ENCODE measurements around the gene CCDC187.

The CCDC187 gene

DNA sequence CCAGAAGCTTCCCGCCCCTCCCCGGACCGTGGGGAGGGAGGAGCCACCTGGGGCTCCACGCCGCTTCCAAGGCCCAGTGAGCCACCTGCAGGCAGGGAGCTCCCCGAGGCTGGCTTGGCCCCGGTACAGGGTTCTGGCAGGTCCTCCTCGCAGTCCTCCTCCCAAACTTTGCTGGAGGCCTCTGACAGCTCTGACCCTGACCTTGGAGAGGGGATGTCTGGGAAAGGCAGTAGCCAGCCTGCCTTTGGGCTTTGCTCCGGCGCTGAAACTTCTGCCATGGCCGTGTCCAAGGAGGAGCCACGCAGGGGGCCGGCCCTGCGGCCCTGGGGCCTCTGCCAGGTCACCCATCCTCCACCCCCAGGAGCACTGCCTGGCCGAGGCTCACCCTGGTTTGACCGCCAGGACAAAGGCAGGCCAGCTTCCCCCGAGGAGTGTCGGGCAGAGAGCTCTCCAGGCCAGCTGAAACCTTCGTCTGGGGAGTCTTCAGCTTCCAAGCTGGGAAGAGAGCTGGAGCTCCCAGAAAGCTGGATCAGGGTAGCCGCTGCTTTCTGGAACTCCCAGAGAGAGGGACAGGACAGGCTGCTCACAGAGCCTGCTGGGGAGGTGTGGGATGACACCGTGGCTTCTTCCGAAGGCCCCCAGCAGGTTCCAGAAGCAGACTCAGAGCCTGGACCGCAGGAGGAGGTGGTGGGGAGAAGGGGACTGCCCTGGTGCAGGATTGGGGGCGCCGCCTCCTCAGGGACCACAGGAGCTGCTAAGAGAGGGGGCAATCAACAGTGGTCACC lies 49.3 kb downstream of the CCDC187 start:
- H3K9ac ChIP-seq (ENCODE audit: low read depth, low read length) = no peak overlapping the region
- H3K4me1 ChIP-seq (ENCODE audit: control insufficient read depth, insufficient read depth, low read length) = no peaks in the 10 kb centered on the region
- H3K4me3 ChIP-seq (ENCODE audit: low read depth, low read length) = no peak overlapping the region
- no peaks in the 10 kb centered on the region for H3K36me3 ChIP-seq (ENCODE audit: control insufficient read depth, insufficient read depth, low read length)
- H3K9me3 ChIP-seq (ENCODE audit: control insufficient read depth, insufficient read depth, low read length) = no peaks in the 10 kb centered on the region
- H3K27me3 ChIP-seq (ENCODE audit: control insufficient read depth, insufficient read depth, low read length) = no peaks in the 10 kb centered on the region

DNA sequence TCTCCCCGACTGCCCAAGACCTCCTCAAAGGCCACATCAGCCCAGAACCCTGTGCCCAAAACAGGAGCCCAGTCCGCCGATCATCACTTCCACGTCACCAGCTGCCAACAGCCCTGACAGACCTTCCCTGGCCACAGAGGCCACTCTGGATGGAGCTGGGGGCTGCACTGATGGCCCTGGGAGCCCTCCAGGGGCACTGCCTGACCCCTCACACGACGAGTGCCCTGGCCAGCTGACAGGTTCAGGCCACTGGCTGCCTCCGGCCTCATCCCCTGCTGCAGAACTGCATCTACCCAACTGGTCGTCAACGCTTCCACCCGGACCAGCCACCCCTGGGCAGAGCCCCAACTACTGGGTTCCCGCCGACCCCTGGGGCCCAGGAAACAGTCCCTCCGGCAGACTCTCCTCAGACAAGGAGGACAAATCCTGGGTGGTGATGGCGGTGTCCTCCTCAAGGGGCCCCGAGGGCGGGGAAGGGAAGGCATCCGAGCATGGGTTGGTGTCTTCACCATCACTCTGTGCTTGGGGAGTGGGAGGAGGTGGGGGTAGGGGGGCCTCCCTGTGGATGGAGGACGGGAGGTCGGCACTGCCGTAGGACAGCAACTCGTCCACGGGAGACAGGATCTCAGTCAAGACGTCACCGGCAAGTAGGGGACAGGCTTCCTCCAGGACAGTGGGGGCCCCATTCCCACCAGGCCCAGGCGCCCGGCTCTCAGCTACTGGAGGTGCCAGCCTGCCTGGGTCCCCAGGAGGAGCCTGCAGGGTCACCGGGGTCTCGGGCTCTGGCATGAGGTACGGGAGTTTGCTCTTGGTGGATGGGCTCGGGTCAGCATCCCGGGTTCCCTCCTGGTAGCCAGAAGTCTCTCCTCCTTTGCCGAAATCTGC lies 50.4 kb downstream of the CCDC187 start:
- H3K4me3 ChIP-seq (ENCODE audit: low read depth, low read length) = no peak overlapping the region
- no peaks in the 10 kb centered on the region for H3K4me1 ChIP-seq (ENCODE audit: control insufficient read depth, insufficient read depth, low read length)
- H3K9ac ChIP-seq (ENCODE audit: low read depth, low read length) = no peak overlapping the region
- H3K27me3 ChIP-seq (ENCODE audit: control insufficient read depth, insufficient read depth, low read length) = no peaks in the 10 kb centered on the region
- H3K36me3 ChIP-seq (ENCODE audit: control insufficient read depth, insufficient read depth, low read length) = no peaks in the 10 kb centered on the region
- H3K9me3 ChIP-seq (ENCODE audit: control insufficient read depth, insufficient read depth, low read length) = no peaks in the 10 kb centered on the region

DNA sequence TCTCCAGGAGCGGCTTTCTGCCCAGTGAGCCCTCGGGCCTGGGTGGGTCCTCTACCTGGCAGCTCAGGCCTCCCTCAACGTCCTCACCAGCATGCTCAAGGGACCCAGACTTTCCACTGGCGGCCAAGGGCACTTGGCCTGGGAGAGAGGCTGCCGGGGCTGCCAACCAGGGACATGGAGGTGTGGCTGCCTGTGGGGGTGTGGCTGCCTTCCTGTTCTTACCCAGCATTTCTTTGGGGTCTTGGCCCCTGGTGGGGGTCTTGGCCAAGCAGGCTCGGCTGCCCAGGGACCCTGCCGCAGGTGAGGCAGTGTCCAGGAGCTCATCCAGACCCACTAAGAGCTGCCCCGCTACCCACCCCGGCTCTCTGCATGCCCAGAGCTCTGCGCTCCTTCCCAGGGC lies 51.0 kb downstream of the CCDC187 start:
- H3K27me3 ChIP-seq (ENCODE audit: control insufficient read depth, insufficient read depth, low read length) = no peaks in the 10 kb centered on the region

DNA sequence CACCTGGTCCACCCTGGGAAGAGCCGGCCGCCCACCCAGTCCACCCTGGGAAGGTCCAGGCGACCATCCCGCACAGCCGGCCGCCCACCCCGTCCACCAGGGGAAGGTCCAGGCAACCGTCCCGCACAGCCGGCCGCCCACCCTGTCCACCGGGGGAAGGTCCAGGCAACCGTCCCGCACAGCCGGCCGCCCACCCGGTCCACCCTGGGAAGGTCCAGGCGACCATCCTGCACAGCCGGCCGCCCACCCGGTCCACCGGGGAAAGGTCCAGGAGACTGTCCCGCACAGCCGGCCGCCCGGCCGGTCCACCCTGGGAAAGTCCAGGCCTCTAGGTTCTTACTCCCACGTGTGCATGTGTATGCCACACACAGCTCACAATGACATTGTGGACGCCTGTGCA lies 51.6 kb downstream of the CCDC187 start:
- Histone ChIP-seq H3K9me3 (ENCODE audit: control insufficient read depth, insufficient read depth, low read length) (no peaks in the 10 kb centered on the region), H3K4me3 (ENCODE audit: low read depth, low read length) (no peak overlapping the region), H3K27me3 (ENCODE audit: control insufficient read depth, insufficient read depth, low read length) (no peaks in the 10 kb centered on the region), H3K9ac (ENCODE audit: low read depth, low read length) (no peak overlapping the region), H3K4me1 (ENCODE audit: control insufficient read depth, insufficient read depth, low read length) (no peaks in the 10 kb centered on the region), H3K36me3 (ENCODE audit: control insufficient read depth, insufficient read depth, low read length) (no peaks in the 10 kb centered on the region)

More for the DNA sequence above, 51.0 kb downstream of the CCDC187 start:
- Histone ChIP-seq H3K4me1 (ENCODE audit: control insufficient read depth, insufficient read depth, low read length) (no peaks in the 10 kb centered on the region), H3K4me3 (ENCODE audit: low read depth, low read length) (no peak overlapping the region), H3K9me3 (ENCODE audit: control insufficient read depth, insufficient read depth, low read length) (no peaks in the 10 kb centered on the region), H3K36me3 (ENCODE audit: control insufficient read depth, insufficient read depth, low read length) (no peaks in the 10 kb centered on the region), H3K9ac (ENCODE audit: low read depth, low read length) (no peak overlapping the region)

DNA sequence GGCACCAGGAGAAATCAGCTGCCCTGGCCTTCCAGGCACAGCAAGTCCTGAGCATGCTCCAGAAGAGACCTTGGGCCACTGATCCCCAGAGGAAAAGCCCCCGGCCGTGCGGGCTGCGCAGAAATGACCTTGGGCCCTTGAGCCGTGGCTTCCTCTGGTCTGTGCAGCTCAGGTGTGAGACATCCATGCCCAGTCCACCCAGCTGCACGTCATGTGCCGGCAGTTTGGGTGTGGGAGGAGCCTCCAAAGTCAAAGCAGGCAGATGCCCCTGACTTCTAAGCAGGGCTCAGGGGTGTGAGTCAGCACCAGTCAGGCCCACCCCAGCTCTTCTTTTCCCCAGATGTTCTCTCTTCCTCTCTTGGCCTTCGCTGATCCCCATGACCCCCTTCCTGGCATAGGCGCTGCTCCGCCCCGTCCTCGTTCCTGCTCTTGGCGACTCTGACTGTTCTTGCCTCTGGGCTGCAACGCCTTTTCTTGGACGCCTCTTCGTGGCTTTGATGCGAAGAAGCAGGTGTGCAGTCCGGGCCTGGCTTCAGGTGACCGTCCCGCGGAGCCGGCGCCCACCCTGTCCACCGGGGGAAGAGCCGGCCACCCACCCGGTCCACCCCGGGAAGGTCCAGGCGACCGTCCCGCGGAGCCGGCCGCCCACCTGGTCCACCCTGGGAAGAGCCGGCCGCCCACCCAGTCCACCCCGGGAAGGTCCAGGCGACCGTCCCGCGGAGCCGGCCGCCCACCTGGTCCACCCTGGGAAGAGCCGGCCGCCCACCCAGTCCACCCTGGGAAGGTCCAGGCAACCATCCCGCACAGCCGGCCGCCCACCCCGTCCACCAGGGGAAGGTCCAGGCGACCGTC lies 52.4 kb downstream of the CCDC187 start:
- Histone ChIP-seq H3K4me3 (ENCODE audit: low read depth, low read length) (no peak overlapping the region), H3K4me1 (ENCODE audit: control insufficient read depth, insufficient read depth, low read length) (no peaks in the 10 kb centered on the region), H3K9ac (ENCODE audit: low read depth, low read length) (no peak overlapping the region), H3K36me3 (ENCODE audit: control insufficient read depth, insufficient read depth, low read length) (no peaks in the 10 kb centered on the region), H3K27me3 (ENCODE audit: control insufficient read depth, insufficient read depth, low read length) (peaks cover 2% of the 10 kb centered on the region), H3K9me3 (ENCODE audit: control insufficient read depth, insufficient read depth, low read length) (no peaks in the 10 kb centered on the region)

DNA sequence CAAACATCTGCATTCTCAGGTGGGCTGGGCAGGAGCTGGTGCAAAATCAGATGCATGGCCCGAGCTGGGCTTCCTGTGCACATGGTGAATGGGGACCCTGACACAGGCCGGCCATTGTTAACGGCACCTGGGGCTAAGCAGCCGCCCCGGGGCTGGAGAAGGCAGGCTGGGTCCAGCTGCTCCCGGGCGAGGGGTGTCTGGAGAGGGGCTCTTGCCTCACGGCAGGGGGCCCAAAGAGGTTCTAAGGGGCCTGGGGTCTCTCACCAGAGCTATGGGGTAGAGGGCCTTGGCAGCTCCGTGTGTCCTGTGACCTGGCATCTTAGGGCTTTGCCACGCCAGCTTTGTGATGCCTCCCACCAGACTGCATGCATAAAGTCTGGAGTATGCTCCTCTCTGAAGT lies 53.2 kb downstream of the CCDC187 start:
- Histone ChIP-seq H3K4me1 (ENCODE audit: control insufficient read depth, insufficient read depth, low read length) (no peaks in the 10 kb centered on the region), H3K9me3 (ENCODE audit: control insufficient read depth, insufficient read depth, low read length) (no peaks in the 10 kb centered on the region), H3K27me3 (ENCODE audit: control insufficient read depth, insufficient read depth, low read length) (peaks cover 4% of the 10 kb centered on the region), H3K9ac (ENCODE audit: low read depth, low read length) (no peak overlapping the region), H3K36me3 (ENCODE audit: control insufficient read depth, insufficient read depth, low read length) (no peaks in the 10 kb centered on the region), H3K4me3 (ENCODE audit: low read depth, low read length) (no peak overlapping the region)

DNA sequence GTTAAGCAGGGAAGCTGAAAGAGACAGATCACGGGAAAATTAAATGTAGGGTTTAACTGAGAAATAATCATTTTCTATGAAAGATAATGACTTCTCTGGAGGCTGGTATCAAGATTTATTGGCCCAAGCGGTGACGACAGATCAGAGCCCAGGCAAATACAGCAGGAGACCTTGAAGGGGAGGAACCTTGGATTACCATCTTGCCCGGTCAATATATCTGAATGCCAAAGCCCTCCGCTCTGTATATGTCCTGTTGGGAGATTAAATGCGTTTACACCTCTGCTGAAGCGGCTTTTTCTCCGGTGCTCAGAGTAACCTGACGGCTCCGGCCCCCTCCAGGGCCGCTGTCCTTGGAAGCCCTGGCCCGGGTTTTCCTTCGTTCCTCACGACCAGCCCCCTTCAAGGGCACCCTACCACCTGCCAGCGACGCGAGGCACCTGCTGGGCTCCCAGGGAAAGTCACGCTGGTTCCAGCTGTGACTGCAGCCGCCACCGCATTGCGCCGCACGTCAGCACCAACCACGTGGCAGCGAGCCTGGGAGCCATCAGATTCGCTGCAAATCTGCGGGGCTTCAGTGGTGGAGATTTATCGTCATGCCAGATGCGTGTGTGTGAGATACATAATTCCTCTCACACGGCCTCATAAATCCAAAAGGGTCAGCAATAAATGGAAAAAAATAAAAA lies 53.9 kb downstream of the CCDC187 start:
- Histone ChIP-seq H3K4me3 (ENCODE audit: low read depth, low read length) (no peak overlapping the region), H3K9ac (ENCODE audit: low read depth, low read length) (no peak overlapping the region), H3K9me3 (ENCODE audit: control insufficient read depth, insufficient read depth, low read length) (no peaks in the 10 kb centered on the region), H3K36me3 (ENCODE audit: control insufficient read depth, insufficient read depth, low read length) (no peaks in the 10 kb centered on the region), H3K27me3 (ENCODE audit: control insufficient read depth, insufficient read depth, low read length) (peaks cover 4% of the 10 kb centered on the region), H3K4me1 (ENCODE audit: control insufficient read depth, insufficient read depth, low read length) (no peaks in the 10 kb centered on the region)

DNA sequence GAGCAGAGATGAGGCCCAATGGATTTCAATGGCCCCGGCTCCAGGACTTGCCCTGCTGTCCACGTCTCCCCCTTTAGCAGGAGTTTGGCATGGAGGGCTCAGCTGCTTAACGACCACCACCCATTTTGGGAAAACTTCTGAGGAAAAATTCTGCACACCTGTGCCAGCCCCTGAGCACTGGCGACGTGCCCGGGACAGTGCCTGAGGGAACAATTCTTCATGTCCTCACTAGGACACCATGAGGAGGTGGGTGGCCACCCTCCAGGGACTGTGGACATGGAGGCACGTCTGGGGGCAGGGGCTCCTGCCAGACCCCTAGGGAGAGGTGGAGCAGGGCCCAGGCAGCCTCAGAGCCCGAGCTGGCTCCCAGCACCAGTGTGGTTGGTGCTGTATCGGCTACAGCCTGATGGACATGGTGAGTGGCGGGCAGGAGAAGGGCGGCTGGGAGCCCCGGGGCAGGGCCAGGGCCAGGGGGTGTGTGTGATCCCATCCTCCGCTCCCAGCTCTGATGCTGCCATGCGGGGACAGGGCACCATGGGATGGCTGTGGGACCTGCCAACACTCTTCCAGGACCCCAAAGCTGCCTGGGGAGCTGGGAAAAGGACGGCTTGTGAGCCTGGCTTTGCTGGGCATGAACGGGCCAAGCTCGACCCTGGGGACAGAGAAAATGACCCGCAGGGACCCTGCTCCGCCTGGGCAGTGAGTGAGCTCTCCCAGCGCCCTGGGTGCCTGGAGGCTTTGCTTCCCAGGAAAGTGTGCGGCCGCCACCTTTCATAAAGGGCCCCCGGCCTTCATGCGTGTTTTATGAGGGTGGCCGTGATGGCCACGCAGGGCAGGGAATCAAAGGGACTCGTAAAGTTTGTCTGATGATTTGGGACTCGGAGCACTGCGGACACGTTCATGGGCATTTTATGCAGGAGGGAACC lies 54.7 kb downstream of the CCDC187 start:
- Histone ChIP-seq H3K4me1 (ENCODE audit: control insufficient read depth, insufficient read depth, low read length) (peaks cover 3% of the 10 kb centered on the region), H3K27me3 (ENCODE audit: control insufficient read depth, insufficient read depth, low read length) (peaks cover 4% of the 10 kb centered on the region), H3K9ac (ENCODE audit: low read depth, low read length) (no peak overlapping the region)

DNA sequence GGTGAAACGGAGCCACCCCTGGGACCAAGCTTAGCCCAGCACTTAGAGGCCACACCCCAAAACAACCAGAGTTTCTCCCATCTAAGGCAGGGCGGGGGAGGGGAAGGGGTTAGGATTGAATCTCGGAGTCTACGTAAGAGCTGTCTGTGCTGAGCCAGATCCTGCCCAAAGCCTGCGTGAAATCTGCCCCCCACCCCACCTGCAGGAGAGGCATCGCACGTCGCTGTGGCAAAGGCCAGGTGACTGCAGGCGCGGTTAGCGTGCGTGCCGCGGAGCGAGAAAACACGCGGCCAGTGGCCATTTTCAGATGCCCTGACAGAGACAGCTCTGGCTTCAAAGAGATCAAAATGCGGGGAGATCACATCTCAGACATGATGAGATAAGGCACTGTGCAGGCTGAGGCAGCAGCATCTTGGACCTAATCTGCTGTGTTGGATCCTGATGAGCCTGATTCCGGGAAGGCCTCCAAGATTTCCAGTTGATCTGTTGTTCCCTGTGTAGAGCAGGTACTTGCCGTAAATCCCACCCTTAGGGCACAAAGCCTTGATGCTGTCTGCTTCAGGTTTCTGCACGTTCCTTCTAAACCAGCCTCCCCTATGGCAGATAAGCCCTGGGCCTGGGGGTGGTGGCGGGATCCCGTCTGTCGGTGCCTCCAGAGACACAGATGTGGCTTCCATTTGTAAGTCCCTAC lies 55.8 kb downstream of the CCDC187 start:
- Histone ChIP-seq H3K4me1 (ENCODE audit: control insufficient read depth, insufficient read depth, low read length) (peaks cover 6% of the 10 kb centered on the region), H3K27me3 (ENCODE audit: control insufficient read depth, insufficient read depth, low read length) (peaks cover 4% of the 10 kb centered on the region), H3K9me3 (ENCODE audit: control insufficient read depth, insufficient read depth, low read length) (no peaks in the 10 kb centered on the region), H3K36me3 (ENCODE audit: control insufficient read depth, insufficient read depth, low read length) (no peaks in the 10 kb centered on the region), H3K9ac (ENCODE audit: low read depth, low read length) (peak overlapping the region; percentile 41), H3K4me3 (ENCODE audit: low read depth, low read length) (no peak overlapping the region)

More for the DNA sequence above, 54.7 kb downstream of the CCDC187 start:
- no peaks in the 10 kb centered on the region for H3K9me3 ChIP-seq (ENCODE audit: control insufficient read depth, insufficient read depth, low read length)
- H3K36me3 ChIP-seq (ENCODE audit: control insufficient read depth, insufficient read depth, low read length) = no peaks in the 10 kb centered on the region
- no peak overlapping the region for H3K4me3 ChIP-seq (ENCODE audit: low read depth, low read length)

DNA sequence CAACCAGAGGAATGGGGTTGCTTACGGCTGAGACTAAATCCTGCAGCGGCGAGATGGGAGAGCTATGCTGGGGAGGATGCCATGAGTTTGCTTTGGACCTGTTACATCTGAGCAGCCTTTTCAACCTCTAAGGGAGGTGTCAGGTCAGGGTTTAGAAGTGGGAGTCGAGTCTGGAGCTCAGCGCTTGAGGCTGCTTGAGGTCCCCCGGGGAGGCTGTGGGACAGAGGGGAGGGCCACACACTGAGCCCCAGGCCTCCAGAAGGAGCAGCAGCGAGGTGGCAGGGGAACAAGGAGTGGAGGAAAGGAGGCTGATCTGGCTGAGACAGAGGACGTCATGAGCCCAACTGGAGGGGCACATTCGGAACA lies 56.4 kb downstream of the CCDC187 start:
- peaks cover 4% of the 10 kb centered on the region for H3K27me3 ChIP-seq (ENCODE audit: control insufficient read depth, insufficient read depth, low read length)
- no peak overlapping the region for H3K4me3 ChIP-seq (ENCODE audit: low read depth, low read length)
- no peaks in the 10 kb centered on the region for H3K36me3 ChIP-seq (ENCODE audit: control insufficient read depth, insufficient read depth, low read length)
- H3K9ac ChIP-seq (ENCODE audit: low read depth, low read length) = no peak overlapping the region
- H3K9me3 ChIP-seq (ENCODE audit: control insufficient read depth, insufficient read depth, low read length) = no peaks in the 10 kb centered on the region
- H3K4me1 ChIP-seq (ENCODE audit: control insufficient read depth, insufficient read depth, low read length) = peaks cover 6% of the 10 kb centered on the region
